Right renal cortex interstitium (tissue), 3 donors: ENCODE results near the gene TMEM132C. TPM values are rescaled to one million over a fixed set of nuclear protein-coding genes. Genes with fewer than 3 reads are reported as not detected.
"Not testable (repeated sequence)": the region's sequence is repeated elsewhere in the genome, so short reads cannot be mapped to it uniquely, and the experiment has no call there.

Source experiments
- DNase-seq, 3 donors: peaks; one replicate each; pipeline ENCODE4 v3.0.0-alpha.2; 2013; ENCODE audit warnings: low read depth in 3 of 3, low spot score in 2 of 3
- polyA plus RNA-seq, 3 donors: library from polyadenylated mRNA; unstranded; fragments of 120-200 nt; gene quantifications; one replicate each; pipeline ENCODE4 v1.2.1, GENCODE V29; 2013; ENCODE audit not compliant: insufficient read length in 3 of 3

Gene TMEM132C
- 1 to 10 TPM; 1.8 to 3.1 (median 3.0) TPM for polyA plus RNA-seq

DNA sequence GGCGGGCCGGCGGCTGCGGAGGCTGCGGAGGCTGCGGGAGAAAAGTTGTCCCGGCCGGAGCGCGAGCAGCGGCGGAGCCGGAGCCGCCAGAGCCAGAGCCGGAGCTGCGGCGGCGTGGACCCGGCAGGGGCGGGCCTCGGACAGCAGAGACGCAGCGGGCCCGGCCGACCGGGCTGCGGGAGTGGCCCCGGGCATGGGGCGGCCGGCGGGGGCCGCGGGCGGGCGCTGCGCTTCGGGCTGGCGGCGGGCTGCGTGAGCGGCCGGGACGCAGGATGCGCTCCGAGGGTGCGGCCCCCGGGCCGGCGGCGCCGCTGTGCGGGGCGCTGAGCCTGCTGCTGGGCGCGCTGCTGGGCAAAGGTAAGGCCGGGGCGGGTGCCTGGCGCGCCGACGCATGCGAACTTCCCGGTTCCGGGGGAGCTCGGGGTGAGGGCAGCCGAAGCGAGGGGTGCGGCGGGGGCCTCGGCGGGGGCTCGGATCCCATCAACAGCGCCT is at the start of gene TMEM132C:
Gene TMEM132C (plus strand): TSS at position 40 of the 492 bp plus-strand sequence. CDS start 233 bp downstream, at position 273.
- DNase-seq: no peak

DNA sequence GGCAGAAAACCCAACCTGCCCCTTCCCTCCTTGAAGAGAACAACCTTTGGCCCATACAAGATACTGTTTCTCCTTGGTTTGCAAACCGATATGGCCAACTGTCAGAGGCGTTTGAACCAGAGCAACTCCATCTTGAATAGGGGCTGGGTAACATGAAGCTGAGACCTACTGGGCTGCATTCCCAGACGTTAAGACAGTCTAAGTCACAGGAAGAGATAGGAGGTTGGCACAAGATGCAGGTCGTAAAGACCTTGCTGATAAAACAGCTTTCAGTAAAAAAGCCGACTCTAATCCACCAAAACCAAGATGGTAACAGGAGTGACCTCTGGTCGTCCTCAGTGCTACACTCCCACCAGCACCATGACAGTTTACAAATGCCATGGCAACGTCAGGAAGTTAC is 42.7 kb upstream of the TMEM132C start:
- no peak for DNase-seq

DNA sequence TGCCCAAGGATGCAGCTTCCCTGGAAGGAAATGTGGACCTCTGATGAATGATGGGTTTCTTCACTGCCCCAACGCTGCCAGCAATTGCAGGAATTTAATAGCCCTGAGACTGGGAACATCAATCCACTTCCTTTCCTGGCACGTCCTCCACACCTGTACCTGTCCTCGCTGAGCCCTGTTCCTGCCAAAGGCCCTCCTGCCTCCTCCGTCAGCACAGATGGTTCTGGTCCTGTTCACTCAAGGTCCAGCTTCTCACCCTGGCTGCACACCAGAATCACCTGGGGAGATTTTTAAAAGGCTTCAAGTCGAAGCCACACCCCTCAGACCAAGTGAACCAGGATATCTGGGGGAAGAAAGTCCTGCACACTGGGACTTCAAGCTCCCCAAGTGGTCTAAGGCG is 38.4 kb upstream of the TMEM132C start:
- no peak for DNase-seq

DNA sequence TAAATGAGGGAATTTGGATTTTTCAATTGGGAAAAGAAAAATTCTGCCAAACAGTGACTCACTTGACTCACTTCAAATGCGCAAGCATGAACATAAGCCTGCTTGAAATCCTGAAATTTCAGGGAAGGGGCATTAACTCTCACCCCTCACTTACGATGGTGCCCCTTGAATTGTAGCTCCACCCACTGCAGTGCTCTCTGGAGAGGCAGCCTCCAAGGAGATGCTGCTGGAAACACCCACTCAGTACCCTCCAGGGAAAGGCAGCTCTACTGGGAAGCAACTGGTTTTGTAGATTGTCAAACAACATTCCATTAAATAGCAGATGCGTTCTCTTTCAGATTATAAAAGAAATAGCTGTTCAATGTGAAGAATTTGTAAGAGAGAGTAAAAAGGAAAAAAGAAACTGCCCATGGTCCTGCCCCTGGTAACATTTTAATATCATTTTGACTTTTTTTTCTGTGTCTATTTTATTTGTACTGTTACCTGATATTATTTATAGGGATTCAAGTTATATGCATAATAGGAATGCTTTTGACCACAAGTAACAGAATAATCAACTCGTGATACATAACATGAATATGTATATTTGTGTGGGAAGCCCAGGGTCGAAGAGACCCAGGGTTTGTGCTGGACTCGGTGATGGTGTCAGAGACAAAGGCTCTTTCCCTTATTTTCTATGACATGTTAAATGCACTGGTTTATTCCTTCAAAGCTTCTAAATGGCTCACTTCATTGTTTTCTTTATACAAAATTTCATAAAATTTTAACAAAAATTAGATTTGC is 31.1 kb upstream of the TMEM132C start:
- DNase-seq: no peak

DNA sequence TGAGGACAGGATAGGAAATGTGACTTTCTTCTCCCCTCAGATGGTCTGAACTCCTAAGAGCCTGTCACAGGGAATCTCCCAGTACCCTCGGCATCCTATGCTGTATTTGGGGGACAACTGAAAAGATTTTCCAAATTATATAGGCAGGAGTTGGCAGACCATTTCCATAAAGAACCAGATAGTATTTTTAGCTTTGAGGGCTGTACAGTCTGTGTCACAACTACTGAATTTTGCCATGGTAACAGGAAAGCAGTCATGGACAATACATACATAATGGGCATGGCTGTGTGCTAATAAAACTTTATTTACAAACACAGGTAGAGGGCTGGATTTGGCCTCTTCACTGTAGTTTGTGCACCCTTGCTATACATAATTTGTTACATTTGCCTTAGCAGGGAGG is 30.4 kb upstream of the TMEM132C start:
- no peak for DNase-seq

DNA sequence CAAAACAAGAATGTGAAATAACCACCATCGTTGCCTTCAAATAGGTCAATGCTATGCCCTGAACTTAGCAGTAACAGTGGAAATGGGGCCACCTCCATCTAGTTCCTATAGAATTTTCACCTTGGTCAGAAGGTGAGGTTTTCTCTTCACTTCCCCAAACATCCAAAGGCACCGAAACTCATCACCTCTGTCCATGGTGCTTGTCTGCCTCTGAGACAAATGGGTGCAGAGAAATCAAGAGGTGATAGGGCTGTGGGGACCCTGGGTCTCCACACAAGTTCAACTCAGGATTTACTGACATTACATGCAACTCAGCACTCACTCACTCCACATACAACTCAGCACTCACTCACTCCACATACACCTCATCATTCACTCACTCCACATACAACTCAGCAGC is 26.2 kb upstream of the TMEM132C start:
- no peak for DNase-seq

DNA sequence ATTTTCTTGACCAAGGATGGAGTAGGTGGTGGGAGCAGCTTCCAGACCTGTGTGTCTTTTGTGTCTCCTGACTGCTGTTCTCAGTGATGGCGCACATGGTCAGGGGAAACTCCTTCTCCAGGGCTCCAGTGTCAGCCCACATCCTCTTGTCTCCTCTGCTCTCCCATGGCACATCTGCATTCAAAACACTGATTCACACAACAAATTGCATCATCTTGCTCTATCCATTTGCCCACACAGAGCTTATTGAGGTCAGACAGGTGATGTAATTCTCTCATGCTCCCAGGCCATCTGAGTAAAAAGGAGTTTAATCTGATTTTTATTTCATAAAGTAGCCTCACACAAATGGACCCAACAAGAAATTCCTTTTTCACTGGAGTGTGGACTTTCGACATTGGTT is 21.8 kb upstream of the TMEM132C start:
- no peak for DNase-seq

DNA sequence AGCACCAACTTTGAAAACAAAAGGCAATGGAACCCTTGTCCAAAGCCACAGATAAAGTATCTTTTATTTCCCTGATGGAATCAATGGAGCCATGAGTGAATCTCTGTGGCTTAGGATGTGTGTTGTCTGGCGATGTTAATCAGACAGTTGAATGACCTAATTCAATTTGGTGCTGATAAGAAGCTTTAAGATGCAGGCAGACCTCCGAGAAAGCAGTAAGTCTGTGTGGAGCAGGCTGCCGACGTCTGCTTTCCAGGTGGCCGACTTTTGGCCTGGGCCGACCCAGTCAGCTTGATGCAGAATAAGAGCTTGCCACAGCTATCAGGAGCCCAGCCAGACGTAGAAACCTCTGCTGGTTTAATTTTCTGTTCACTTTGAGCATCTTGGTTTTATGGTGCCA is 21.1 kb upstream of the TMEM132C start:
- no peak for DNase-seq

DNA sequence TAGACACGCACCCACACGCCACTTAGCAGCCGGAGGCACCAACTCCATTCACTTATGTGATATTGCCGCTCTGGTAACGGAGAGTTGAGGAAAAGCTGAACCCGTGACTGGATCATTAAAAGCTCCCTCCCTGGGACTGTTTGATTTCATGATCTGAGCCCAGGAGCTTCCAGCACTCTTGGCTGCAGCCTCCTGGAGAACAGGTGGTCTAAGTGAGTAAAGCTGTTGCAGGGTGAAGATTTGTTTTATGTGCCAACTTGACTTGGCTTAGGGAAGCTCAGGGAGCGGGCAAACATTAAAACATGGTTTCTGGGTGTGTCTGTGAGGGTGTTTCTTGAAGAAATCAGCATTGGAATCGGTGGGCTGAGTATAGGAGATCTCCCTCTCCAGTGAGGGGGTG is 16.9 kb upstream of the TMEM132C start:
- no peak for DNase-seq

DNA sequence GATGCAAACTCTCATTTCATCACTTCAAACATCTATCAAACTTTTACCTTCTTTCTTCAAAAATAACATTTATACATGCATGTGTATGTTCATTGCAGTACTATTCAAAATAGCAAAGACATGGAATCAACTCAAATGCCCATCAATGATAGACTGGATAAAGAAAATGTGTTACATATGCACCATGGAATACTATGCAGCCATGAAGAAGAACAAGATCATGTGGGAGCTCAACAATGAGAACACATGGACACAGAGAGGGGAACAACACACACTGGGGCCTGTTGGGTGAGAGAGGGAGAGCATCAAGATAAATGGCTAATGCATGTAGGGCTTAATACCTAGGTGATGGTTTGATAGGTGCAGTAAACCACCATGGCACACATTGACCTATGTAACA is 13.1 kb upstream of the TMEM132C start:
- not testable (repeated sequence) for DNase-seq

DNA sequence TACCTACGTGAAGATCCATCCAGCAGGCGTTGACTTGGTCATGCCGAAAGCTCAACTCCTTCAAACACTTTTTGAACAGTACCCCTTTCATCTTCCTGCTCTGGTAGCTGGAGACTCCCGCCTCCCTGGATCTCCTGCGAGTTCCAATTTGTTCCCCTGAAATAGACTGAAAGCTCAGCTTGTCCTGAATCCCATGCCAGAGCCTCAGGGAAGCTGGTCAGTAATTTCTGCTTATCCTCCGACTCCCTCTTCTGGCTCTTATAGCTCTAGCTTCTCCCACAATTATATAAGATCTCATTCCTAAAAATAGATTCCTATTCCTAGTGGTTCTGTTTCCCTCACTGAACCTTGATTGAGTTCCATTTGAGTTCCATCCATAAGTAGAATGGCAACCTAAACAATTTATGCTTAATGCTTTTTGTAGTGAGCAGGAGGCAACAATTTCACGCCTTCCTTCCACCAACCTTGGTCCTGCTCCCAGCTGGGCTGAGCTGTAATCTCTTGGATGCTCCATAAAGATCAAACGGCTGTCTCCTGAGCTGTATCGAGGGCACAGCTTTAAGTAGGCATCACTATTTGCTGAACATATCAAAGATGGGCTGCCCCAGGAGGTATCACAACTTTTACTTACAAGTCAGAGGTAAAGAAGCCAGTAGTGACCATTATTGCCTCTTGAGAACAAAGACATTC is 8.0 kb upstream of the TMEM132C start:
- no peak for DNase-seq

DNA sequence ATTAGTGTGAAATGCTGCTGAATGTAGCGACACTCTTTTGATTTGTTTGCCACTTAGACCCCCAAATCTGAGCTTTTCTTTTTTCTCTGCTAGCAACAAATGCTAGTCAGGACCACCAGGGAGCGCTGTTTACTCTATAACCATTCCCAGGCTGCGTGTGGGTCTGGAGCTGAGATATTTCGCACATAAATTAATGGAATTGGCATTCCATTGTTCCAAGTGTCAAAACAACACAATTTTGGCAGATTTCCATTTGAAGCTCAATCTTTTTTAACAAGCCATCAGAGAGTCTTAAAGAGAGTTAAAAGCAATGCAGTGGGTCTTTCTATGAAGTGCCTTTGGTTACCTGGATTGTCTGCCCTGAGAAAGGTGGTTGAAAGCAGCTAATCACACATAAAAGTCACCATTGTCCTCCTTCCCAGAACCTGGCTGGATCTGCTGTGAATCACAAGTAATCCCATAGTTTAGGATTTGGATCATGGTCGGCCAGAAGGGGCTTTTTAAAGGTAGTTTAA is 7.4 kb upstream of the TMEM132C start:
- no peak for DNase-seq

DNA sequence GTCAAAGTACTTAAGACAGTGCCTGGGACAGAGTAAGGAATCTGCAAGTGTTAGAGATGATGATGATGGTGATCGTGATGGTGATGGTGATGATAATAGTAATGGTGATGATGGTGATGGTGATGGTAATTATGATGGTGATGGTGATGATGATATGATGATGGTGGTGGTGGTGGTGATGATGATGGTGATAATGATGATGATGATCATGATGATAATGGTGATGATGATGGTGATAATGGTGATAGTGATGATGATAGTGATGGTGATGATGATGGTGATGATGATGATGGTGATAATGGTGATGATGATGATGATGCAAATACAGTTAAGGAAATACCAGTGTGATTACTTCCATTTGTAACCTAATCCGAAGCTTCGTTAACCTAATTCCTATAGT is 5.2 kb upstream of the TMEM132C start:
- no peak for DNase-seq

DNA sequence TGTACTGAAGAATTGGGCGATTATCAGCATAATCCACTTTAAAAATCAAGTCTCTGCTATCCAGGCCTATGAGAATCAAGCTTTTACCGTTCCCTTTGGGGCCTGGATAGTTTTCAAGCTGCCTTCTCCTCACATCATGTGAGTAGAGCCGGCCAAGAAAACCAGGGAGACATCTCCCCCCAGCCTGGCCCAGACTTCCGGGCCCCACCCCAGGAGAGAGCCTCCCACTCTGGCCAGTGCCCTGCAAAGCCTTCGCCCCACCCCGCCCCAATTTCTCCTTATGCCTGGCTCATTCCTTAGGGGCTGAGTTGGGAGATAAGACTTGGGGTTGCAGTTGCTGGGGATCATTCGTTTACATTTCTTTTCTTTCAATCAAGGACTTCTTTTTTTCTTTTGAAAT is 1.4 kb upstream of the TMEM132C start:
- DNase-seq: no peak

DNA sequence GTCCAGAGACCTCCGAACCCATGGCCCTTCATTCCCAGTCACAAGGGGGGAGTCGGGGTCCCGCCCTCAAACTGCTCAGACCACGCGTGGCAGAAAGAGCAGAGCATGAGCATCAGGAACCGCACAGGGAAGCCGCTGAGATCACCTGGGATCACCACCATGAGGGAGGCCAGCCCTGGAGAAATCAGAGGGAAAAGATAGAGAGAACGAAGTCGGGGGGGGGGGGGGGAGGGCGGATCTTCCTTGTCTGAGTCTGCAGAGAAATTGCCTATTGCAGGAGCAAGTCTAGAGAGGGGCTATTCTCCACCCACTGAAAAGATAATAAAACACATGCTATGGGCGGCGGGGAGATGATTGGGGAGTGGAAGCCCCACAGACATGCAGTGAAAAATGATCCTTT is 884 bp upstream of the TMEM132C start:
- no peak for DNase-seq

DNA sequence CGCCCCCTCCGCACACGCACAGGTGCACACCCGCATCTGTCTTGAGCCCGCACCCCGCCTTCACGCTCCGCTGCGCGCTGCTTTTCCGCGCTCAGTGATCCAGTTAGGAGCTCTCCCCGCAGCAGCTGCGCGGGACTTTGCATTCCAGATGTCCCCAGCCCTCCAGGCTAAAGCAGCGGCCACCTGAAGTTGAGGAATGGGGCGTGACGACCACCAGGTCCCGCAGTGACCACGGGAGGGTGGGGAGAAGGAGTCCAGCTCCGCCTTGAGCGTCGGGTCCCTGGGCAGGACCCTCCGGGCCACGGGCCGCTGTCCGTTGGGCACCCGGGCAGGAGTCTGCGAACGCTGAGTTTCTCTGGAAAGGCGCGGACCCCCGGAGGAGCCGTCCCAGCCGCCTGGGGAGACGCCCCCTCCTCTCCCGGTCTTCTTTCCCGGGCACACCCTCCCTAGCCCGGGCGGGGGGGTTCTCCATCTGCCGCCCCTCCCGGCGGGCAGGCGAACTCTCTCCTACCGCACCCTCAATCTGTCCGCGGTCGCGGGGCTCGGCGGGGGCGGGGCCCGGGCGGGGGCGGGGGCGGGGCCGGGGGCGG is 334 bp upstream of the TMEM132C start:
- DNase-seq: no peak

DNA sequence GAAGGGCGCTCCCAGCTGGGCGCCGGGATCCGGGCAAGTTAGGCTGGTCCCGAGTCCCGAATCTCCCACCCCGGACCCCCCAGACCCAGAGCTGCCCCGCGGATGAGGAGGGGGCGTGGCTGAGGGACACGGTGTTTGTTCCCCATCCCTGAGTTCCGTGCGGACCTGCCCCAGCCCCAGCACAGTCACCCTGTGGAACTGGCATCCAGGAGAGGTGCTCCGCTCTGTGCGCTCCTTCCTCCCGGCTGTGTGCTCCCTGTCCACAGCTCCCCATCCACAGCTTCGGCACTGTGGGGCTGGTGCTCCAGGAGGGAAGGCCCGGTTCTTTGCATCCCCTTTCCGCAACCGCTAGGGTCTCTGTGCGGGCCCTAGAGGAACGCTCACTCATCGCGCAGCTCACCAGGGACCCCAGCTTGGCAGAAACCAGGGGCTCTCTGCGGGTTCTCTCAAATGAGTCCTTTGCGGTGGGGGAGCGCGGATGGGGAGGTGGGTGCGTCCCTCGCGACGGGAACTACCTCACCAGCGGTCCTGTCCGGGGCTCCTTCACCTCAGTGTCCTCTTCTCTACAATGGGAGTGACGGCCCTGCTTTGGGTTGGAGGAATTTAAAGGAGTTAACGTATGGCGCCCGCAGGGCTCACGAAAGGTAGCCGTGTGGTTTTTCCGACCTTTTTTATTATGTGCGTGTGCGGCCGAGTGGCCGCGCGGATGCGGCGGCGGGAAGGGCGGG is 845 bp downstream of the TMEM132C start:
- no peak for DNase-seq

DNA sequence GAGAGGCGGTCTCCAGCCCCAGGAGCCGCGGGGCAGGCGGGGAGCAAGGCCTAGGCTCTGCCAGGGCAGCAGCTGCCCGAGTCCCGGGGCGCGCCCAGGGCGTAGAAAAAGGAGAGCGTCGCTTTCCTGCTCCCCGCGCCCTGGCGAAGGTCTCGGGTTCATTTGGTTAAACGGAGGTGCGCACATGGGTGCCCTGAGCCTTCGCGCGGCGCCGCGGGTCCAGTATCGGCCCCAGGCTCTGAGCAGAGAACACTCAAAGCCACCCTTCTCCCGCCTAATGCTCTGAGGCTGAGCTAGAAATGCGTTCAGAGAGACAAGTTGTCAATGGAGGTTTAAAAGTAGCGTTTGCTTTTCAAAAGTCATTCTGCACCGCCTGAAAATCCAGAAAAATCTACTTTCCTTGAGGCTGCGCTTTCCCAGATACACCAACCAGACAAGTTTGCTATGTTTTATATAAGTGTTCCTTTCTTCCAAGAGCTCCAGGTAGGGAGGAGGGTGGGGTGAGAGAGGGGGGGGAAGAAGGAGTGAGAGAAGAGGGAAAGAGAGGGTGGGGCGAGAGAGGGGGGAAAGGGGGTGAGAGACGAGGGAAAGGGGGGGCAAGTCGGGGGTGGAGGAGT is 1.5 kb downstream of the TMEM132C start:
- no peak for DNase-seq

DNA sequence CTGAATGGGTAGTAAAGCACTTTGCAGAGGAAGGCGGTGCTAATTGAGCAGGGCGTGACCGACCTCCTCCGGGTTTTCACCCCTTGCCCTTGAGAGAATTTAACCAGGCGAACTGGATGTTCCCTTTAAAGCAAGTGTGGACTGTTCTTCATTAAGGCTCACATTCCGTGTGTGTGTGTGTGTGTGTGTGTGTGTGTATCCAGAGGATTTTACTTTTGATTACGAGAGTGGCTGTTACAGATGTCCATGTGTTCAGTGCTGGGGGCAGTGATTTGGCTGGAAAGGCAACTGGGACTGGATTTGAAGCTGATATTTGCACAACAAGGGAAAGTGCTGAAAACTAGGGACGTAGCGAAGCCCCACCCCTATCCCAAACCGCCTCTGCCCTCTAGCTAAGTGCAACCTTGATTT is 2.2 kb downstream of the TMEM132C start:
- DNase-seq: no peak

DNA sequence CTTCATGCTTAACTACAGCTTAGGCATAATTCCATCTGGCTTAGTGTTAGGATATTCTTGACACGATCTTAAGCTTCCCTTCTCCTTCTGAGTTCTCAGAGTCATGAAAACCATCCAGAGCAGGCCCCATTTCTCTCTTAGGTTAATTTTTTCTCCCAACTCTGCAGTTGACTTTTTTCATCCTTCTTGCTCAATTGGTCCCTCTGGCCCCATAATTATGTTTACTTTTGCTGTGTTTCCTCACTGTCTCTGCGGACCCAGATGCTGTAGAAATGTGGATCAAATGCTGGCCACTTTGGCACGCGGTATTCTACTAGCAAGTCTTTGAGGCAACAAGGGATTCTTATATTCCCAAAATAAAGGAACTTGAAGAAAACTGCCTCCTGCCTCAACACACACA is 9.5 kb downstream of the TMEM132C start:
- no peak for DNase-seq
